Measurements from ENCODE around the gene MYO10.

- TF ChIP-seq CTCF (IDR thresholded peaks at IDR 0.05; ENCODE audit: poor library complexity) (no peak), EZH2phosphoT487 (IDR thresholded peaks at IDR 0.05; ENCODE audit: low read depth, severe bottlenecking, unreplicated experiment) (no peak), EZH2 (IDR thresholded peaks at IDR 0.05; ENCODE audit: borderline replicate concordance) (no peak)
Measured at GRCh38 chr5:16970260-16970659, 34.2 kb upstream of the MYO10 start.
